Measurements from ENCODE around the gene TSN.

Gene TSN

GRCh38 chr2:121741450-121741849 is 14.0 kb upstream of the TSN start:
- DNase-seq: no peak

- DNase-seq: no peak
Measured at GRCh38 chr2:121746071-121746578, 9.3 kb upstream of the TSN start.

- DNase-seq: no peak
Measured at GRCh38 chr2:121748202-121748601, 7.2 kb upstream of the TSN start.

GRCh38 chr2:121754851-121755236 is 607 bp upstream of the TSN start:
- DNase-seq: no peak

GRCh38 chr2:121764681-121765228 is 9.3 kb downstream of the TSN start:
- DNase-seq: no peak

- no peak for DNase-seq
Measured at GRCh38 chr2:121766624-121767023, 11.2 kb downstream of the TSN start.

GRCh38 chr2:121768143-121768755 is 12.8 kb downstream of the TSN start:
- no peak for DNase-seq

- no peak for DNase-seq
Measured at GRCh38 chr2:121771976-121772742, 16.7 kb downstream of the TSN start.

GRCh38 chr2:121774235-121774634 is 18.8 kb downstream of the TSN start:
- DNase-seq: no peak

- DNase-seq: no peak
Measured at GRCh38 chr2:121776361-121776760, 20.9 kb downstream of the TSN start.

- DNase-seq: no peak
Measured at GRCh38 chr2:121776885-121777698, 21.6 kb downstream of the TSN start.

- no peak for DNase-seq
Measured at GRCh38 chr2:121777699-121778058, 22.2 kb downstream of the TSN start.

- DNase-seq: no peak
Measured at GRCh38 chr2:121778741-121779487, 23.5 kb downstream of the TSN start.

- no peak for DNase-seq
Measured at GRCh38 chr2:121783180-121783579, 27.7 kb downstream of the TSN start.

GRCh38 chr2:121788685-121789084 is 33.2 kb downstream of the TSN start:
- DNase-seq: no peak

GRCh38 chr2:121790276-121790956 is 35.0 kb downstream of the TSN start:
- DNase-seq: no peak

GRCh38 chr2:121791290-121791689 is 35.8 kb downstream of the TSN start:
- DNase-seq: peak in 1 of 58 donors; percentile 1

- DNase-seq: no peak
Measured at GRCh38 chr2:121791801-121792221, 36.4 kb downstream of the TSN start.

GRCh38 chr2:121793816-121794215 is 38.4 kb downstream of the TSN start:
- DNase-seq: no peak

GRCh38 chr2:121794233-121794632 is 38.8 kb downstream of the TSN start:
- DNase-seq: no peak

Data from anterior cingulate cortex (tissue), 58 donors.